WTC11 (cell line): Measurements from ENCODE around the gene ARFIP1. TPM values are rescaled to one million over a fixed set of nuclear protein-coding genes. Genes with fewer than 3 reads are reported as not detected.

Source experiments
- ATAC-seq: fragments of 200-7000 bp; cut with Tn5 transposase; 2 replicates; pipeline ENCODE4 v1.10.0; 2021; ENCODE audit warnings: mild to moderate bottlenecking, moderate library complexity
- CTCF ChIA-PET: fragments of 300-600 bp; sonication (Branson Sonifier 250); formaldehyde crosslinking; loops from one replicate; lab custom pipeline; 2021; ENCODE audit warnings: antibody characterized with exemption; lab: Charles Lee
- POLR2A ChIA-PET: fragments of 350-600 bp; sonication (Branson Sonifier 250); formaldehyde crosslinking; loops from one replicate; lab custom pipeline; 2021; ENCODE audit warnings: antibody characterized with exemption; lab: Charles Lee
- DNase-seq: peaks from one replicate; pipeline ENCODE4 v3.0.0; 2021; ENCODE audit warnings: low spot score
- H3K27ac Mint-ChIP-seq: 2 replicates; pipeline ENCODE4 v1.8.0; 2021; ENCODE audit warnings: mixed read lengths
- H3K27me3 Mint-ChIP-seq: 2 replicates; pipeline ENCODE4 v1.8.0; 2021; ENCODE audit warnings: low read depth, mild to moderate bottlenecking, moderate library complexity, mixed read lengths
- H3K36me3 Mint-ChIP-seq: 2 replicates; pipeline ENCODE4 v1.8.0; 2021; ENCODE audit warnings: mixed read lengths
- H3K4me1 Mint-ChIP-seq: 2 replicates; pipeline ENCODE4 v1.8.0; 2022; ENCODE audit warnings: mixed read lengths
- H3K4me3 Mint-ChIP-seq: 2 replicates; pipeline ENCODE4 v1.8.0; 2021; ENCODE audit warnings: mild to moderate bottlenecking, moderate library complexity, mixed read lengths
- H3K9me3 Mint-ChIP-seq: 2 replicates; pipeline ENCODE4 v1.8.0; 2021; ENCODE audit warnings: mixed read lengths
- ARID4B ChIP-seq: sonication (generic); formaldehyde crosslinking; IDR thresholded peaks from 2 replicates; pipeline ENCODE4 v1.8.0; 2023; ENCODE audit warnings: missing genetic modification reagents, mild to moderate bottlenecking, borderline replicate concordance
- FOXP4 ChIP-seq: sonication (generic); formaldehyde crosslinking; IDR thresholded peaks from 2 replicates; pipeline ENCODE4 v1.8.0; 2022; ENCODE audit warnings: mild to moderate bottlenecking, missing genetic modification reagents
- GTF2I ChIP-seq: fragments of 250-450 bp; sonication (Bioruptor Pico); conservative IDR thresholded peaks from 2 replicates; pipeline ENCODE4 v1.4.0; 2021; ENCODE audit warnings: mild to moderate bottlenecking
- JUN ChIP-seq: sonication (generic); formaldehyde crosslinking; IDR thresholded peaks from 2 replicates; pipeline ENCODE4 v1.8.0; 2023; ENCODE audit warnings: mild to moderate bottlenecking, missing genetic modification reagents
- MXD4 ChIP-seq: fragments of 250-450 bp; sonication (Bioruptor Pico); IDR thresholded peaks from 2 replicates; pipeline ENCODE4 v1.8.0; 2021; ENCODE audit warnings: mild to moderate bottlenecking, moderate library complexity, borderline replicate concordance
- MYBL2 ChIP-seq: sonication (generic); formaldehyde crosslinking; IDR thresholded peaks from 2 replicates; pipeline ENCODE4 v1.8.1; 2023; ENCODE audit warnings: mild to moderate bottlenecking, moderate library complexity, missing genetic modification reagents
- NFATC4 ChIP-seq: fragments of 250-450 bp; sonication (Bioruptor Pico); IDR thresholded peaks from 2 replicates; pipeline ENCODE4 v1.9.0; 2021; ENCODE audit warnings: mild to moderate bottlenecking
- NFE2L1 ChIP-seq: sonication (generic); formaldehyde crosslinking; IDR thresholded peaks from 2 replicates; pipeline ENCODE4 v1.8.1; 2023; ENCODE audit warnings: missing genetic modification reagents
- NFYB ChIP-seq: sonication (generic); formaldehyde crosslinking; conservative IDR thresholded peaks from 2 replicates; pipeline ENCODE4 v1.8.0; 2022; ENCODE audit warnings: low read depth, missing genetic modification reagents
- PRDM15 ChIP-seq: sonication (generic); formaldehyde crosslinking; IDR thresholded peaks from 2 replicates; pipeline ENCODE4 v1.8.0; 2022; ENCODE audit warnings: missing genetic modification reagents
- RORB ChIP-seq: fragments of 250-450 bp; sonication (Bioruptor Pico); IDR thresholded peaks from 2 replicates; pipeline ENCODE4 v1.9.0; 2021; ENCODE audit warnings: mild to moderate bottlenecking
- SMAD4 ChIP-seq: sonication (generic); formaldehyde crosslinking; IDR thresholded peaks from 2 replicates; pipeline ENCODE4 v1.8.0; 2022; ENCODE audit warnings: mild to moderate bottlenecking, missing genetic modification reagents
- TCF7 ChIP-seq: sonication (generic); formaldehyde crosslinking; IDR thresholded peaks from 2 replicates; pipeline ENCODE4 v1.8.0; 2022; ENCODE audit warnings: mild to moderate bottlenecking, low read depth, missing genetic modification reagents, moderate library complexity
- TEAD1 ChIP-seq: sonication (generic); formaldehyde crosslinking; IDR thresholded peaks from 2 replicates; pipeline ENCODE4 v1.8.0; 2022; ENCODE audit warnings: mild to moderate bottlenecking, missing genetic modification reagents
- TEAD4 ChIP-seq: sonication (generic); formaldehyde crosslinking; IDR thresholded peaks from 2 replicates; pipeline ENCODE4 v1.8.0; 2022; ENCODE audit warnings: mild to moderate bottlenecking, missing genetic modification reagents
- USF1 ChIP-seq: sonication (generic); formaldehyde crosslinking; IDR thresholded peaks from 2 replicates; pipeline ENCODE4 v1.8.0; 2022; ENCODE audit warnings: mild to moderate bottlenecking, missing genetic modification reagents
- ZNF219 ChIP-seq: sonication (generic); formaldehyde crosslinking; IDR thresholded peaks from 2 replicates; pipeline ENCODE4 v1.8.0; 2023; ENCODE audit warnings: missing genetic modification reagents, mild to moderate bottlenecking, borderline replicate concordance
- ZNF232 ChIP-seq: sonication (generic); formaldehyde crosslinking; IDR thresholded peaks from 2 replicates; pipeline ENCODE4 v1.8.0; 2022; ENCODE audit warnings: mild to moderate bottlenecking, missing genetic modification reagents
- ZNF263 ChIP-seq: sonication (generic); formaldehyde crosslinking; IDR thresholded peaks from 2 replicates; pipeline ENCODE4 v1.8.1; 2022; ENCODE audit warnings: low read depth, mild to moderate bottlenecking, moderate library complexity, missing genetic modification reagents
- ZNF512 ChIP-seq: sonication (generic); formaldehyde crosslinking; IDR thresholded peaks from 2 replicates; pipeline ENCODE4 v1.8.1; 2022; ENCODE audit warnings: missing genetic modification reagents, borderline replicate concordance
- ZNF671 ChIP-seq: fragments of 250-450 bp; sonication (Bioruptor Pico); IDR thresholded peaks from 2 replicates; pipeline ENCODE4 v1.8.0; 2021; ENCODE audit warnings: mild to moderate bottlenecking
- total RNA-seq: library from RNA; stranded (reverse); gene quantifications from 3 replicates; pipeline ENCODE4 v1.2.3, GENCODE V29; 2021

The ARFIP1 gene
- total RNA-seq, 1 experiment from 2014 or later: 35.3 TPM

- Mint-ChIP-seq H3K9me3 (peaks cover 29% of the 10 kb centered on the region), H3K27me3 (peaks cover 3% of the 10 kb centered on the region; the same call in 1 of the 2 replicates), H3K4me3 (no peak overlapping the region), H3K27ac (no peak overlapping the region), H3K36me3 (peaks cover 20% of the 10 kb centered on the region), H3K4me1 (peaks cover 4% of the 10 kb centered on the region)
- ChIA-PET CTCF (no interaction called here), POLR2A (interaction anchor here (0.6 kb wide), 1 partner anchor 119 kb away, joined by 3 read pairs; no protein-coding TSS in a partner anchor)
- no peak for ATAC-seq
- TF ChIP-seq USF1 (CRISPR knock-in tag): no peak
- no peak for TF ChIP-seq FOXP4 (CRISPR knock-in tag)
- TF ChIP-seq ZNF263: no peak
- no peak for TF ChIP-seq TEAD1 (CRISPR knock-in tag)
- no peak for TF ChIP-seq MXD4
- TF ChIP-seq MYBL2 (CRISPR knock-in tag): no peak
- no peak for TF ChIP-seq ZNF219
- TF ChIP-seq JUN (CRISPR knock-in tag): no peak
- TF ChIP-seq SMAD4 (CRISPR knock-in tag): no peak
- no peak for TF ChIP-seq GTF2I (CRISPR knock-in tag)
- no peak for DNase-seq
Measured at GRCh38 chr4:152747444-152747843, 32.3 kb upstream of the ARFIP1 start.

- Mint-ChIP-seq H3K9me3 (peaks cover 35% of the 10 kb centered on the region), H3K27ac (no peak overlapping the region), H3K4me3 (no peak overlapping the region), H3K36me3 (peaks cover 20% of the 10 kb centered on the region), H3K4me1 (peaks cover 4% of the 10 kb centered on the region), H3K27me3 (peaks cover 3% of the 10 kb centered on the region; the same call in 1 of the 2 replicates)
- ChIA-PET CTCF (no interaction called here), POLR2A (no interaction called here)
- ATAC-seq (no peak), DNase-seq (no peak)
- TF ChIP-seq TEAD4 (CRISPR knock-in tag) (no peak), NFYB (CRISPR knock-in tag) (no peak), FOXP4 (CRISPR knock-in tag) (no peak), NFE2L1 (CRISPR knock-in tag) (no peak), RORB (no peak), USF1 (CRISPR knock-in tag) (no peak), ARID4B (no peak), NFATC4 (CRISPR knock-in tag) (no peak), ZNF232 (CRISPR knock-in tag) (no peak), ZNF512 (CRISPR knock-in tag) (no peak), ZNF671 (CRISPR knock-in tag) (no peak), PRDM15 (CRISPR knock-in tag) (no peak), TCF7 (CRISPR knock-in tag) (no peak)
Measured at GRCh38 chr4:152748619-152749018, 31.1 kb upstream of the ARFIP1 start.
